GM12801 (cell line): ENCODE measurements around the gene ZBP1.

Experiments
- CTCF ChIP-seq: IDR thresholded peaks from one replicate; pipeline ENCODE4 v1.5.1; 2011; ENCODE audit warnings: control low read depth; ENCODE audit not compliant: insufficient read length; ENCODE audit errors: extremely low read depth

ZBP1 gene

GRCh38 chr20:57563522-57563921, 56.7 kb downstream of the ZBP1 start:
- no peak for TF ChIP-seq CTCF

GRCh38 chr20:57562541-57563465, 57.4 kb downstream of the ZBP1 start:
- no peak for TF ChIP-seq CTCF

GRCh38 chr20:57561356-57562279, 58.6 kb downstream of the ZBP1 start:
- TF ChIP-seq CTCF: no peak

- no peak for TF ChIP-seq CTCF
Measured at GRCh38 chr20:57560554-57561355, 59.5 kb downstream of the ZBP1 start, which contains the start of gene PCK1. TSS of gene PCK1 (plus strand) at chr20:57561110. CDS start at chr20:57561412, 302 bp downstream.

GRCh38 chr20:57559658-57560553, 60.3 kb downstream of the ZBP1 start:
- no peak for TF ChIP-seq CTCF

- no peak for TF ChIP-seq CTCF
Measured at GRCh38 chr20:57559289-57559634, 61.0 kb downstream of the ZBP1 start.
